GM04504 (cell line): ENCODE results near the gene TUBA4A.
"Not testable (repeated sequence)": the region's sequence is repeated elsewhere in the genome, so short reads cannot be mapped to it uniquely, and the experiment has no call there.

ENCODE experiments used
- DNase-seq: peaks from one replicate; pipeline ENCODE4 v3.0.0-alpha.2; 2012; ENCODE audit warnings: low read depth

Gene TUBA4A

GRCh38 chr2:219210886-219211362 lies 42.8 kb downstream of the TUBA4A start:
- DNase-seq: no peak

GRCh38 chr2:219210196-219210885 lies 43.4 kb downstream of the TUBA4A start:
- no peak for DNase-seq

GRCh38 chr2:219209236-219210195 lies 44.2 kb downstream of the TUBA4A start:
- DNase-seq: no peak

GRCh38 chr2:219207884-219208740 lies 45.6 kb downstream of the TUBA4A start:
- DNase-seq: no peak

GRCh38 chr2:219207134-219207883 lies 46.4 kb downstream of the TUBA4A start:
- DNase-seq: no peak

- DNase-seq: peak; percentile 89
These were observed 47.2 kb downstream of the TUBA4A start, which contains the start of gene ZFAND2B for GRCh38 chr2:219206328-219207133. Gene ZFAND2B, plus strand, starts transcription at chr2:219206782. Its CDS starts 206 bp downstream, at chr2:219206988.

GRCh38 chr2:219205981-219206327 lies 47.8 kb downstream of the TUBA4A start:
- no peak for DNase-seq

GRCh38 chr2:219205165-219205538 lies 48.6 kb downstream of the TUBA4A start:
- DNase-seq: no peak

GRCh38 chr2:219204425-219205164 lies 49.1 kb downstream of the TUBA4A start:
- no peak for DNase-seq

GRCh38 chr2:219201331-219201730 lies 52.4 kb downstream of the TUBA4A start:
- not testable (repeated sequence) for DNase-seq

- DNase-seq: not testable (repeated sequence)
These were observed 53.0 kb downstream of the TUBA4A start for GRCh38 chr2:219200502-219201326.
